Measurements from ENCODE around the gene LMNB1.
"Not testable (repeated sequence)": the region's sequence is repeated elsewhere in the genome, so short reads cannot be mapped to it uniquely, and the experiment has no call there.

LMNB1 gene, protein sequence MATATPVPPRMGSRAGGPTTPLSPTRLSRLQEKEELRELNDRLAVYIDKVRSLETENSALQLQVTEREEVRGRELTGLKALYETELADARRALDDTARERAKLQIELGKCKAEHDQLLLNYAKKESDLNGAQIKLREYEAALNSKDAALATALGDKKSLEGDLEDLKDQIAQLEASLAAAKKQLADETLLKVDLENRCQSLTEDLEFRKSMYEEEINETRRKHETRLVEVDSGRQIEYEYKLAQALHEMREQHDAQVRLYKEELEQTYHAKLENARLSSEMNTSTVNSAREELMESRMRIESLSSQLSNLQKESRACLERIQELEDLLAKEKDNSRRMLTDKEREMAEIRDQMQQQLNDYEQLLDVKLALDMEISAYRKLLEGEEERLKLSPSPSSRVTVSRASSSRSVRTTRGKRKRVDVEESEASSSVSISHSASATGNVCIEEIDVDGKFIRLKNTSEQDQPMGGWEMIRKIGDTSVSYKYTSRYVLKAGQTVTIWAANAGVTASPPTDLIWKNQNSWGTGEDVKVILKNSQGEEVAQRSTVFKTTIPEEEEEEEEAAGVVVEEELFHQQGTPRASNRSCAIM

DNA sequence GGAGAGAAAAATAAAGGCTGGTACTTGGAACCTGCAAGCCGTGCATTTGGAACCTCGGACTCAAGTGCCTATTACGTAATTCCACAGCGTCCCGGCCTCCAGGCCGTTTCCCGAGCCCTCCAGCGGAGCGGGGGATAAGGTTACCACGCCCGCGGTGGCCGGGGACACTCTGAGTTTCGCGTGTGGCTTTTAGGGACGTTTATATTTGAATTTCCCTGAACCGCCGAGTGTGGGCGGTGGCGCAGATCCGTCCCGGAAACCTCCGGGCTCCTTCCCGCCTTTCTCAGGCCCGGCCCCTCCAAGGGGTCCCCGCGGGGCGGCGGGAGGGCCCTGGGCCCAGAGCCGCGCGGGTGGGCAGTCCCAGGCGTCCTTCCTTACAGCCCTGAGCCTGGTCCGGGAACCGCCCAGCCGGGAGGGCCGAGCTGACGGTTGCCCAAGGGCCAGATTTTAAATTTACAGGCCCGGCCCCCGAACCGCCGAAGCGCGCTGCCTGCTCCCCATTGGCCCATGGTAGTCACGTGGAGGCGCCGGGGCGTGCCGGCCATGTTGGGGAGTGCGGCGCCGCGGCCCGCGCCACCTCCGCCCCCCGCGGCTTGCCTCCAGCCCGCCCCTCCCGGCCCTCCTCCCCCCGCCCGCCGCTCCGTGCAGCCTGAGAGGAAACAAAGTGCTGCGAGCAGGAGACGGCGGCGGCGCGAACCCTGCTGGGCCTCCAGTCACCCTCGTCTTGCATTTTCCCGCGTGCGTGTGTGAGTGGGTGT, at the start of gene LMNB1:
Gene LMNB1, plus strand, starts transcription at position 638 of the 758 bp plus-strand sequence. CDS start 373 bp downstream, outside the sequence.
- peak; percentile 95 for DNase-seq (ENCODE audit: low read depth)
- TF ChIP-seq, protein P1, sequence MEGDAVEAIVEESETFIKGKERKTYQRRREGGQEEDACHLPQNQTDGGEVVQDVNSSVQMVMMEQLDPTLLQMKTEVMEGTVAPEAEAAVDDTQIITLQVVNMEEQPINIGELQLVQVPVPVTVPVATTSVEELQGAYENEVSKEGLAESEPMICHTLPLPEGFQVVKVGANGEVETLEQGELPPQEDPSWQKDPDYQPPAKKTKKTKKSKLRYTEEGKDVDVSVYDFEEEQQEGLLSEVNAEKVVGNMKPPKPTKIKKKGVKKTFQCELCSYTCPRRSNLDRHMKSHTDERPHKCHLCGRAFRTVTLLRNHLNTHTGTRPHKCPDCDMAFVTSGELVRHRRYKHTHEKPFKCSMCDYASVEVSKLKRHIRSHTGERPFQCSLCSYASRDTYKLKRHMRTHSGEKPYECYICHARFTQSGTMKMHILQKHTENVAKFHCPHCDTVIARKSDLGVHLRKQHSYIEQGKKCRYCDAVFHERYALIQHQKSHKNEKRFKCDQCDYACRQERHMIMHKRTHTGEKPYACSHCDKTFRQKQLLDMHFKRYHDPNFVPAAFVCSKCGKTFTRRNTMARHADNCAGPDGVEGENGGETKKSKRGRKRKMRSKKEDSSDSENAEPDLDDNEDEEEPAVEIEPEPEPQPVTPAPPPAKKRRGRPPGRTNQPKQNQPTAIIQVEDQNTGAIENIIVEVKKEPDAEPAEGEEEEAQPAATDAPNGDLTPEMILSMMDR (IDR thresholded peaks at IDR 0.05; ENCODE audit: low read length, missing control alignments), result no peak
- peak within 1 kb of the TSS; percentile 90 for H3K4me3 ChIP-seq (replicated peaks; ENCODE audit: low read depth, low read length)

DNA sequence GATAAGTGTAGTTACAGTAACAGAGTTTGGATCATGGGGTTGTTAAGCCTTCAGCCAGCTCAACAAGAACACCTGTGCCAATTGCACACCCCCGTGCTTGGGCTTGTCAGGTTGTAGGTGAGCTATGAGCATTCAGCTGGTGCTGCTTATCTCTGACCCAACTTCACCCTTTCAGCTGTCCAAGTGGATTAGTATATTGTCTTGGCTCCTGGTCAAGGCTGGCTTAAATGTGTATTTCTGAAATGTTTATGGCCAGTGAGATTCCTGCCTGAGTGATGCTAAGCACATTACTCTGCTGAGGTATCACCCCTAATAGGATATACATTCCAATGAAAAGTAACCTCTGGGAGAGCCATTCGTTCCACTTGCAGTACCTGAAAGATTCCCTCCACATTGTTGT, 44.2 kb upstream of the LMNB1 start:
- no peak overlapping the region for H3K4me3 ChIP-seq (replicated peaks; ENCODE audit: low read depth, low read length)
- DNase-seq (ENCODE audit: low read depth), result no peak
- TF ChIP-seq, protein P1 (IDR thresholded peaks at IDR 0.05; ENCODE audit: low read length, missing control alignments), result no peak

DNA sequence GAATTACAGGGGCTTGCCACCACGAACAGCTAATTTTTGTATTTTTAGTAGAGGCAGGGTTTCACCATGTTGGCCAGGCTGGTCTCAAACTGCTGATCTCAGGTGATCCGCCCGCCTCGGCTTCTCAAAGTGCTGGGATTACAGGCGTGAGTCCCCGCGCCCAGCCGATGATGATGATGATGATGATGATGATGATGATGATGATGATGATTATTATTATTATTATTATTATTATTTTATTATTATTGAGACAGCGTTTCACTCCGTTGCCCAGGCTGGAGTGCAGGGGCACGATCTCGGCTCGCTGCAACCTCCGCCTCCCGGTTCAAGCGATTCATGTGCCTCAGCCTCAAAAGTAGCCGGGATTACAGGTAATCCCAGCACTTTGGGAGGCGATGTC, 42.4 kb upstream of the LMNB1 start:
- H3K4me3 ChIP-seq (replicated peaks; ENCODE audit: low read depth, low read length); DNase-seq (ENCODE audit: low read depth): not testable (repeated sequence)

DNA sequence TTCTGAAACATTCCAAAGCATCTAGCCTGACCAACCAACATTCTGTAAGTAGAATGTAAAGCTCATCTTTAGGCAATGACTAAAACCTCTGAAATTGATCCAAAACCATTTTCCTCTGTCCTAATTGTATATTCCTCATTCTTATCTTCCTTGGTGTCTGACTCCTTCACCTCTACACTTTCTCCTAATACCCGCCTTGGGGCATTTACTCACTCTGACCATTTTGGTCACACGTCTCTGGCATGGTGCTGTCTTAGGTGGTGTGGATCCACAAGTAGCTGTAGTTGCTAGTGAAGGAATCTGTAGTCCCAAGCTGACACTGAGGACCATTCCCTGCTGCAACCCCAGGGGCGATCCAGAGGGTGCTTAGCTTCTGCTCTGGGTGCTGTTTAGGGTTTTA, 40.8 kb upstream of the LMNB1 start:
- DNase-seq (ENCODE audit: low read depth), result no peak
- TF ChIP-seq, protein P1 (IDR thresholded peaks at IDR 0.05; ENCODE audit: low read length, missing control alignments), result no peak
- H3K4me3 ChIP-seq (replicated peaks; ENCODE audit: low read depth, low read length), result no peak overlapping the region

DNA sequence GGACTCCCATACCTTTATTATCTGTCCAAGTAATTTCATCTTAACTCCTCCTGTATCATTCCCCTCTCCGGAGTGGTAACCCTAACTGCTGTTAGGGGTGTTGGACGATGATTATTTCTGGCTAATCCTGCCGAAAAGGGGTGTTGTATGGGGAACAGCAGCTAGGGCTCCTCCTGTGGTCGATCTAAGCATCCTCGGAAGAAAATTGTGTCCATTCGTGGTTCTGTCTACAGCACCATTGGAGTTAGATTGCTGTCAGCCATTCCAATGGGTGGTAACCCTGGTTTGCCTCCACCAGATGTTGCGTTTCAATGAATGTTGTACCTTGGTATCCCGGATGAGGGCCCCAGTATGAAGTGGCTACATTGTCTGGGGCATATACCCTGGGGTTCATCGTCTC, 35.6 kb upstream of the LMNB1 start:
- TF ChIP-seq, protein P1 (IDR thresholded peaks at IDR 0.05; ENCODE audit: low read length, missing control alignments), result no peak

DNA sequence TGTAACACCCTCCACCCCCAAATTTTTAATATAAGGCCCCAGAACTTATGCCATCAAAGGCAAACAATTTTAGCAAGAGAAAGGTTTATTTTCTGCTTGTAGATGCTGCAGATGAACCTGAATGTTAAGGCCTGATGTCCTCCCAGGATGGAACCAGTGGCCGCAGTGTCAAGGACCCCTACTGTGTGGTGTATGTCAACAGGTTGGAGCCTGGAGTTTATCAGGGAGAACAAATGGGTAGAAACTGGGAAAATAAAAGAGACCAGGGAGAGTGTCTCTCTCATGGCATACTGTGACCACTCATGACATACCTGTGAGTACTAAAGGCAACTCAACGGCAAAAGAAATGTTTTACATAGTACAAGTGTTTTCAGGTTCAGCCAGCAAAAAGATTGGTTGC, 34.5 kb upstream of the LMNB1 start:
- no peak overlapping the region for H3K4me3 ChIP-seq (replicated peaks; ENCODE audit: low read depth, low read length)
- DNase-seq (ENCODE audit: low read depth), result no peak
- TF ChIP-seq, protein P1 (IDR thresholded peaks at IDR 0.05; ENCODE audit: low read length, missing control alignments), result no peak

More for the DNA sequence above, 35.6 kb upstream of the LMNB1 start:
- no peak for DNase-seq (ENCODE audit: low read depth)
- H3K4me3 ChIP-seq (replicated peaks; ENCODE audit: low read depth, low read length), result no peak overlapping the region

DNA sequence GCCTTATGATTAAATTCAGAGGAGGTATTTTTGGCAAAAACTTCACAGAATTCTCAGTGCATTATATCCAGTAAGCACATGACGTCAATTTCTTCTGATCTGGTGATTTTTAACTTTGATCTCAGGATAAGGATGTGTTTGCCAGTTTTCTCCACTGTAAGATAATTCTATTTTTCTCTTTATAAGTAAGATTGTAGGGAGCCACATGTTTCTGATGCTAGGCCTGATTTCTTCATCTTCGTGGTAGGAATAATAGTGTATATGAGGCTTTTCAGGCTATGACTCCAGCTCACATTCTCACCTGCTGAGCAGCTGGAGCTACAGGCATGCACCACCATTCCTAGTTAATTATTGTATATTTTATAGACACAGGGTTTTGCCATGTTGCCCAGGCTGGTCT, 32.1 kb upstream of the LMNB1 start:
- no peak for DNase-seq (ENCODE audit: low read depth)
- H3K4me3 ChIP-seq (replicated peaks; ENCODE audit: low read depth, low read length), result no peak overlapping the region
- TF ChIP-seq, protein P1 (IDR thresholded peaks at IDR 0.05; ENCODE audit: low read length, missing control alignments), result no peak

All from fibroblast of pulmonary artery (primary cell).